Inflammatory macrophage treated with lipopolysaccharide for 4 hours (primary cell): ENCODE data around the gene METTL3.
A peak's percentile ranks its signal among the peaks of the same experiment; 100 is the strongest.

Experiments
- DNase-seq: peaks from one replicate; pipeline ENCODE4 v3.0.0-alpha.2; 2020

The METTL3 gene

GRCh38 chr14:21476523-21476924 lies 34.6 kb downstream of the METTL3 start:
- DNase-seq: no peak

- DNase-seq: no peak
These were observed 35.2 kb downstream of the METTL3 start for GRCh38 chr14:21475767-21476522.

GRCh38 chr14:21467616-21468015 lies 43.5 kb downstream of the METTL3 start:
- DNase-seq: no peak

- peak; percentile 100 for DNase-seq
These were observed 55.0 kb downstream of the METTL3 start, which contains the start of gene CHD8 for GRCh38 chr14:21455912-21456667. Gene CHD8, minus strand, starts transcription at chr14:21456123. Its CDS starts 24,480 bp downstream, at chr14:21431643.

- DNase-seq: peak; percentile 39
These were observed 55.6 kb downstream of the METTL3 start for GRCh38 chr14:21455592-21455911.

- no peak for DNase-seq
These were observed 56.1 kb downstream of the METTL3 start for GRCh38 chr14:21454843-21455544.

GRCh38 chr14:21449899-21450216 lies 61.3 kb downstream of the METTL3 start:
- no peak for DNase-seq
